ENCODE data around the gene RNF112.

Gene RNF112, protein sequence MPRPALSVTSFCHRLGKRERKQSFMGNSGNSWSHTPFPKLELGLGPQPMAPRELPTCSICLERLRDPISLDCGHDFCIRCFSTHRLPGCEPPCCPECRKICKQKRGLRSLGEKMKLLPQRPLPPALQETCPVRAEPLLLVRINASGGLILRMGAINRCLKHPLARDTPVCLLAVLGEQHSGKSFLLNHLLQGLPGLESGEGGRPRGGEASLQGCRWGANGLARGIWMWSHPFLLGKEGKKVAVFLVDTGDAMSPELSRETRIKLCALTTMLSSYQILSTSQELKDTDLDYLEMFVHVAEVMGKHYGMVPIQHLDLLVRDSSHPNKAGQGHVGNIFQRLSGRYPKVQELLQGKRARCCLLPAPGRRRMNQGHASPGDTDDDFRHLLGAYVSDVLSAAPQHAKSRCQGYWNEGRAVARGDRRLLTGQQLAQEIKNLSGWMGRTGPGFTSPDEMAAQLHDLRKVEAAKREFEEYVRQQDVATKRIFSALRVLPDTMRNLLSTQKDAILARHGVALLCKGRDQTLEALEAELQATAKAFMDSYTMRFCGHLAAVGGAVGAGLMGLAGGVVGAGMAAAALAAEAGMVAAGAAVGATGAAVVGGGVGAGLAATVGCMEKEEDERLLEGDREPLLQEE

DNA sequence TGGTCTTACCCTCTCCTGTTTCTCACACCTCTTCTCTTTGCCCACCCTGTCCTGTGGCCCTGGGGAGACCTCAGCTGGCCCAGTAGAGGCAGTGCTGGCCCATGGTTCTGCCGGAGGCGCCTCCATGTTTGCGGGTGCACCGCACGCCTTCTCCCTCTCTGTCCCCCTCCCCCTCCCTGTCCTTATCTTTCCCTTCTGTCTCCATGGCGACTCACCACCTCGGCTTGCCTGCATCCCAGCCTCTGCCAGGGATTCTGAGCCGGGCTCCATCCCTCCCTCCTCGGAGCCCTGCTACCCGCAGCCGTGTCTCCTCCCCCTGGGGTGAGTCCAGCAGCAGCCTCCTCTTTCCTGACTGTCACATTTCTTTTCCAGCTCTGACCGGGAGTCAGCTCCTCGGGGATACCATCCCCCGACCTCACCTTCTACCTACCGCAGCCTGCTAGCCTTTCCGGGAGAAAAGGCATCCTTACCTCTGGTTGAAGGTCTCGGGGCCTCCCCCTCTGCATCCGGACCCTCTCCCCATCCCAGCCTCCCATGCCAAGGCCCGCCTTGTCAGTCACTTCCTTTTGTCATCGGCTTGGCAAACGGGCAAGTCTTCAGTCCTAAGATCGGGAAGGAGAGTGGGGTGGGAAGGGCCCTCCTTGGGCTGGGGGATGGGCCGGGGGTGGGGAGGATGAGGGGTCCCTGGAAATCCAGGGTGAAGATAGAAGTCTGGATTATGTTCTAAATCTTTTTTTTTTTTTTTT is at the start of gene RNF112:
Gene RNF112 (plus strand): TSS at position 358 of the 746 bp plus-strand sequence. CDS start 177 bp downstream, at position 535.
- no peak for DNase-seq

DNA sequence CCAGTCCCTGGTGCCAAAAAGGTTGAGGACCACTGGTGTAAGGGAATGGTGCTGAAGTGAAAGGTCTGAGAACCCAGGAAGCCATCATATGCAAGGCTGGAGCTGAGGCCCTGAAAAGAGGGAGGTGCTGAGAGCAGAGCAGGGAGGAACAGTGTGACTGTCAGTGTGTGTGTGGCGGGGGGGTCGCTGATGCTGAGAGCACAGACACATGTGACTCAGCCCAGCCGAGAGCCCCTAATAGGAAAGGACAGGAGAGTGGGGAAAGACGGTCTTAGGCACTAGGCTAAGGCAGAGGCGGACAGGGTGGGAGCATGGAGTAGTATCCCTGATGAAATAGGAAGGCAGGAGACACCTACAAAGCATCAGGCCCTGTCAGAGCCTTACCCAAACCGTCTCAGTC is 49.7 kb upstream of the RNF112 start:
- no peak for DNase-seq

DNA sequence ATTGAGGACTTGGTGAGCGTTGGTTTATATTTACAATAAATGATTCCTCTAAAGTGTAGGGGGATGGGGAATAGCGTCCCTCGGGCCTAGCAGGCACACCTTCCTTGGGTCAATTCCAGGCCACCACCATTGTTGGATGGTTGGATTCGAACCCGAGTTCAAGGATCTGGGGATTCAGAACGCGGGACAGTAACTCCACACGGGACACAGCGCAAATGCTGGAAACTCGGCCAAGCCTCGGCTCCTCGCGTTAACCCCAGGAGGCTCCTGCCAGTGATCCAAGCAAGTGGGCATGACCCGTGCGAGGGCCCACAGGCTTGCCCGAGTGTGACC is 49.1 kb upstream of the RNF112 start:
- DNase-seq: no peak

DNA sequence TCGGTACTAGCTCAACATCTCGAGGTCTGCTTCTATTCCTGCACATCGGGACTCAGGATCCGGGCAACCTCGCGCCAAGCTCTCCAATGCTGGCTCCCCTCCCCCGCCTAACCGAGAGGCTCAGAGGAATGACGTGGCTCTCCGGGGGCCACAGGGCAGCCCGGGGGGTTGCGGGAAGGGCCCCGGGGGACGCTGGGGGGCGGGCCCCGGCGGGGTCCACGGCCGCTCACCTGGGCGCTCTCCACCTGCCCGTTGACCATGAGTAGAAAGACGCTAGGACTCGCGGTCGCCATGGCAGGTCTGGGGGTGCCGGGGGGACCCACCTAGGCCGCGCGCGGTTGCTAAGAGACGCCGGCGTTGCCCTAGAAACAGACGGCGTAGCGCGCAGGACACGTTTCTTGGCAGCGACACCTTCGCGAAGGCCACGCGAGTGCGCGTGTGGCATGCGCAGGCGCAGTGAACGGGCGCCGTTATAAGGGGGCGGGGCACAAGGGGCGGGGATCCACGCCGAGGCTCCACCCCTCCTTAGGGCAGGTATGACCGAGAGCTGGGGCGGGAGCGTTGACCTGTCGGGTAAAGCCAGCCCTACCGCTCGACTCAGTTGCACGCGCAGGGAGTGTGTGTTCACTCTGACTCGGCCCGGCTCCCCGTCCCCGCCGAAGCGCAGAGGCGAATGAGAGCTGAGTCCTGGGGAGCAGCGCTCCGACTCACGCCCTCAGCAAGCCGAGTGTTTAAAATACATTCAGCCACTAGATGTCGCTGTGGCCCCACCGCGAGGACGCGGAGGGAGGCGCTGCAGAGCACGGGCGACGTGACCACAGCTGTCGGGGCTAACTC is 48.5 kb upstream of the RNF112 start, which contains the start of gene B9D1:
Gene B9D1 (minus strand): TSS at position 447 of the 837 bp plus-strand sequence. CDS start 154 bp downstream, at position 293.
- DNase-seq: peak; percentile 82

DNA sequence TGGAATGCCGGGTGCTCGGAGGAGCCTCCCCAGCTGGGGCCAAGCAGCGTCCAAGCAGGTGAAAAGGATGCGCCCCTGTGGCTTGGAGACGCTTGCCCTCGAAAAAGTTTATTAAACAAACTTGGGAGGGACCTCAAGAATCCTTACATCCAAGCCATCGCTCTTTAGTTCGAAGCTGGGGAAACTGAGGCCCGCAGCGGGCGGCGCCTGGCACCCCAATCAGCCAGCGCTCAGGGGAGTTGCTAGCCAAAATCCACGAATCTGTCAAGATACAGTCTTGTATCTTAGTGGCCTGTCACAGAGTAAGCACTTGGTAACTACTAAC is 48.0 kb upstream of the RNF112 start:
- DNase-seq: no peak

DNA sequence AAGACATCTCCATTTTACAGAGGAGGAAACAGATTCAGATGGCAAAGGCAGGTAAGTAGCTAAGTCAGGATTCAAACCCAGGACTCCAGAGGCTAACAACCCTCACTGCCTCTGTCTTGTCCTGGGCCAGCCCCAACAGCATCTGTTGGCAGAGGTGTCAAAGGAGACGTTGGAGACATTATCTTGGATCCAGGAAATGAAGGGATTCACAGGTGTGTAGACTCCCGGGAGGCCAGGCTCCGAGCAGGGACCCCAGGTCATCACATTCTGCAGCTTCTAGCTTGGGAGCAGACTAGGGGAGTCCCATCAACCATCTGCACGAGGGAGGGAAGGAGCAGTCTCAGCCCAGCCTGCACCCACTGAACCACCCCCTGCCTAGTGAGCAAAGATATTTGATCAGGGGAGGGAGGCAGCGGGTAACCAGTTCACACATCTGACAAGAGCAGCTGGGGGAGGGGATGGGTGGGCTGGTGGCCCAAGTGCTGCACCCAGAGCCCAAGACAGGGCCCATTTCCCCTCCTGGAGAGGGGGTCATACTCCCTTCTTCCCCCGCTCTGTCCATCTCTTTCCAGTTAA is 47.5 kb upstream of the RNF112 start:
- DNase-seq: no peak

DNA sequence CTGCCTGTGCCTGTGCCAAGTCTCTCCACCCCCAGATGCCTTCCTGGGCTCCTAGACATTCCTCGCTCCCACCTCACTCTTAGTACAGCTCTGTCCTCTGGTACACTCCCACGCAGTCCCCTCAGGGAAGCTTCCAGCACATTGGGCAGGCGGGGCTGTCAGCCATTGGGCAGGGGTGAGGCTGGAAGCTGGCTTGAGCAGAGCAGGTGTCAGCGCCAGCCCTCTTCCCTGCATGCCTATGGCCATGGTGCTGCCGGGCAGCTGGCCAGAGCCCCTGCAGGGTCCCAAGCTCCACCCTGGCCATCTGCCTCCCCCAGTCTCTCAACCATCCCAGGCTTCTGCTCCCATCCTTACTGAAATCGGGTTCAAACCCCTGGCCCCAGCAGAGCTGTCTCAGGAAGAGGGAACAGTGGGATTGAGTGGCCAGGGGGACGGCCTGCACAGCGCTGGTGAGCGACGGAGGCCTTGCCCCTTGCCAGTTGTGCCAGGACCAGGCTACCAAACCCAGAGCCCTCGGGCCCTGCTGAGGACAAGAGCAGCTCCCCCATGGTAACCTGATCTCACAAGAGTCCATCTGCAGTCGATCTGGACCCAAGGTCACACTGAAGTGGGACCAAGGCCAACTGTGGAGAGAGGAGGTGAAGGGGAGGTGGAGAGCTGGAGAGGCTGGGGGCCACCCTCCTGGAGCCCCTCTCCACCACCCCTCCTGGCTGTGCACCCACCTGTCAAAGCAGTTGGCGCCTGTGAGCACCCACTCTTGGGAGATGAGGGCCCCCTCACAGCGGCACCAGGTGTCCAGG is 46.1 kb upstream of the RNF112 start:
- no peak for DNase-seq

DNA sequence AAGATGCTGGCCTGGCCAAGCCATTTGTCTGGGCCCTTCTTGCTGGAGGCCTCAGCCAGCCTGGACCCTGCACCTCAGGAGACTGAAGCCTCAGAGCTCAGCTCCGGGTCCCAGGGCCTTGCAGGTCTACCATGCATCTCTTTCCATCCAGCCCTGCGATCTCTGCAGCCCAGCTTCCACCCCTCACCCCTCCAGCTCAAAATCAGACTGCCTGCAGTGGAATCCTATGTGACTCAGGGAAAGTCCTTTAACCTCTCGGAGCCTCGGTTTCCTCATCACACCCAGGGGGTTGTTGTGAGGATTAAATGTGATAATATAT is 45.6 kb upstream of the RNF112 start:
- DNase-seq: no peak

DNA sequence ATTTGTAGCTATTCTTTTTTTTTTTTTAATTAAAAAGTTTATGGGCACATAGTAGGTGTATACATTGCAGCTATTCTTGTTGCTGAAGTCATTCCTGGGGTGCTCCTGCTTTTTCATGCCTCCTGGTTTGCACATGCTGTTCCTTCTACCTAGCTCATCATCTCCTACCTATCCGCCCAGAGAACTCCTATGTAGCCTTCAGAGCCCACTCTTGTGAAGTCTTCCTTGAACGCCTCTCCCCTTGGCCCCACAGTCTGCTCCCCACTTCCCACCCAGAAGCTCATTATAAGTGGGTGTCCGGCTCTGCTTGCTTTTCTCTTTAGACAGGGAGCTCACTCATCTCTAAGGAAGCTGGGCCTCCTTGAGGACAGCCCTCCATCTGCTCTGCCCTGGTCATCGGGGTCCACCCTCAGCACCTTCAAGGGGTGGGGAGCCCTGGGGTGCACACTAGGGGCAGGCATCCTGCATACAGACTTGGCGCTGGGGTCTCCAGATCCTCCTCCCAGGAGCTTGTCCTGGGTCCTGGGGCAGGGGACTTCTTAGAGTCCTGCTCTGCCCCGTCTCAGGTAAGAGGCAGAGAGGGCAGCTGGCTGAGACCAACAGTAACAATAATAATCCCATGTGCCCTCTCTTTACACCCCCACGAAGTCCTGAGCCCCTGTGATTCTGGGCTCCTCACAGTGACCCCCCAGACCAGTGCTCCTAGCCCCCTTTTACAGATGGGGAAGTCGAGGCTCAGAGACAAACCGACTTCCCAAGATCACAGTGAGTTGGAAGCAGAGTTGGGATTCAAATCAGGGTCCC is 45.0 kb upstream of the RNF112 start:
- no peak for DNase-seq

DNA sequence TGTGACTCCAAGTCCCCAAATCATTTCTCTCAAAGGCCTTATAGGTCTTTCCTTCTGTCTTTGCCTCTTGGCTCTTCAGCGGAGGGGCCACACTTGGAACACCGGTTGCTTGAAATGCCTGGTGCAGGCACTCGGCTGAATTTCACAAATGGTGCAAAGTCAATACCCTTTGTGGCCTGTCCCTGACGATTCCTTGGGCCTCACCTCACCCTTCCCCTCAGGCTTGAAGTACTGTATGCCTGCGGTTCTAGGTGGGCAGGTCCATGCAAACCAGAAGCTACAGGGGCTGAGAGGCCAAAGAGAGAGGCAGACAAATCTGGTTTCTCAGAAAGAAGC is 44.4 kb upstream of the RNF112 start:
- no peak for DNase-seq

DNA sequence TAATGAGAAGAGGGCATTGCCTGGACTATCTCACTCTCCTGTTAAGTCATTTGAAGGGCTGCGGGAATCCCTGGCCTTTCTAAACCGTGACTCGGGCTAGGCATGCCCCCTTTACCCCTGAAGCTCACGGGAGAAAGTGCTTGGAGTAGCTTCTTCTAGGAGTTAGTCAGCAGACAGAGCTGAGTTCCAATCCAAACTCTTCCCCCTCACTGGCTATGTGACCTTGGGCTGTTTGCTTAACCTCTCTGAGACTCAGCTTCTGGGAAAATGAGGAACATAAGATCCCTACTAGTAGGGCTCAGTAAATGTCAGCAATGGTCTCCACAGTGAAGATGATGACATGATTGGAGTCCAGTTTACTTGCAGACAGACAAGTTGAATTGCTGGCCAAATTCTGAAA is 42.8 kb upstream of the RNF112 start:
- peak; percentile 69 for DNase-seq

DNA sequence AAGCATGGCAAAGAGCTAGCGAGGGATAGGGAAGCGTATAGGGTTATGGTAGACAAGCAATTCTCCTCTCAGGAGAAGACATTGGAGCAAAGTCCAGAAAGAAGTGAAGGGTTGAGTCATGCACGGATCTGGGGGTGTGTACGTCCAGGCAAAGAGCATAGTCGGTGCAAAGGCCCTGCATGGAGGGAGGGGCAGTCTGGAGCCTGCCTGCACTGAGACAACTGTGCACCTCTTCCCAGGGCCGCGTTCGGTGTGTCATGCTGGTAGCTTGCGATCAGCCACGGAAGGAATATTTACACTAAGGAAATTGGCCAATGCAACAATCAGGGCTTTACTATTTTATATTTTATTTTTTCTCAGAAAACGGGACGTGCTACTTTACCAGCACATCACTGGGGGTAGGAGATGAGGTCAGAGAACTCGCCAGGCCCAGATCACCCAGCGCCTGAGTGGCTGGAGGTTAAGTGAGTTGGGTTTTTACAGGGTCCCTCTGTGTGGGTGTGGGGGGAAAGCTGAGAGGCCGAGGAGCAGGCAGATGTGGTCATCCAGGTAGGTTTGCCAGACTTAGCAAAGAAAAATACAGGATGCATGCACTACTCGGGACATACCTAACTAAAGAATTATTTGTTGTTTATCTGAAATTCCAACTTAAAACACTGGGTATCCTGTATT is 41.8 kb upstream of the RNF112 start:
- no peak for DNase-seq

DNA sequence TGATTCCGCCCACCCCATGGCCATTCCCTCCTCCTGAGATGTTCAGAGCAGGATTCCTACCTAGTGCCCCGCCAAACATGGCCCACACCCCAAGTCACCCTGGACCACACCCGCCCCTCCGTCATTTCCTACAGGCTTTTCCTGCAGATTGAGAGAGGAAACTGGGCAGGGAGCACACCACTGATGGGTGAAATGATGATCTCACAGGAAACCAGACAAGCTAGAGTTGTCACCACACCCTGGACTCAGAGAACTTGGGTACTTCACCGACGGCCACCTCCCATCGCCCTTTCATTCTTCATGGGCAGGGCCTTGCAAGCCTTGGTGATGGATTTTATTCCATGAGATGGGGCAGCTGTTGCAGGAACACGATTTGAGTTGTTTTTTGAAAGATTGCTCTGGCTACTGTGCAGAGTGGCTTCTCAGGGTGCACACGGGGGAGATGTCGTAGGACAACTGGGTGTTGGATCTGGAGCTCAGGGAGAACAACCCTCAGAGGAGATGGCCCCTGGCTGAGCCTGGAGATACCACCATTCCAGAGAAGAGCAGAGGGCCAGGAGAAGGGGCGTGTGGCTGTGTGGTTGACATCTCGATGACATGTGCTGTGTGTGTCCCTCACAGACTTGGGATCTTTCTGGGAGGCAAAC is 41.1 kb upstream of the RNF112 start:
- peak; percentile 91 for DNase-seq

DNA sequence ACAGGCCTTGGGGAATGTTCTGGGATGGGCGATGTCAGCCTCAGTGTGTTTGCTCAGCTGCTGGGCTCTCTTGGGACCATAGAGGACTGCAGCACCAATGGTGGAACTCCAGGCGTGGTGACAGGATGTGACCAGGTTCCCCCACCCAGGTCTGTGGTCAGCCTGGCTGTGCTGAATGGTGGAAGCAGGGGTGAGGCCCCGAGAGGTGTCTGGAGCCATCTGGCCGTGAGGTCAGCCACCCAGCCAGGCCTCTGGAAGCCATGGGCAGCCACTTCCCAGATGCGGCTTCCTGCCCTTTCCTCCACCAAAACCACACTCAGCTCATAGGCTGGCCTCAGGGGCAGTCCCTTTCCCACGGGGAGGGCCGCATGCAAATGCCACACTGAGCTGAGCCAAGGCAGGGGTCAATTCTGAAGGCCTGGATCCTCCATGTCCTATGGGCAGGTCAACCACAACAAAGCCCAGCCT is 40.5 kb upstream of the RNF112 start:
- DNase-seq: peak; percentile 90

DNA sequence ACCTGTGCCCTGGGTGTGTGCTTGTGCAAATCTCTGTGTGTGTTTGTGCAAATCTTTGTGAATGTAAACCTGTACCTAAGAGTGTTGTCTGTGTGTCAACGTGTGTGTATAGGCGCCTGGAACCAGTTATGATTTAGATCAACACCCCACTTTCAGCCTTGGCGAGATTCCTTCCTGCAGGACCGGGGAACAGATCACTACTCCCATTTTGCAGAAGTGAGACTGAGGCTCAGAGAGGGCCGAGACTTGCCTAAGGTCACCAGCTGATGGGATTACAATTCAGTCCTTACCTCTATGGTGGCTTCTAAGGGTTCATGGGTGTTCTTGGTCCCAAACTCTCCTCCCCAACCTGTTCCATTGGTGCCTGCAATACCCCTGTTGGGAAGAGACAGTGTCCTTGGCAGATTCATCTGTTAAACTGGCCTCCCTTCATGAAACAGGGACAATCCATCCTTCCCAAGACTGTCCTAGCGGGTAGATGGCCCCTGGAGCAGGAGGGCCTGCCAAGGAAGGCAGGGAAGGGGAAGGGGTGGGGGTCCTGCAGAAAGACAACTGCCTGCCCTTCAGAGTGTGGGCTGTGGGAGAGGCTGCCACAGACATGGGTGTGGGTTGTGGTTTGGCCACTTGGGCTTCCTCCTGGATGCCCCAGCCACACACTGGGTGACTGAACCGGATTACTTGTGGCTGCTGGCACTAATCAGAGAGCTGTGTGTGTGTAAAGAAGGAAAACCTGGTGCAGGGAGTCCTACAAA is 39.6 kb upstream of the RNF112 start:
- DNase-seq: peak; percentile 45

DNA sequence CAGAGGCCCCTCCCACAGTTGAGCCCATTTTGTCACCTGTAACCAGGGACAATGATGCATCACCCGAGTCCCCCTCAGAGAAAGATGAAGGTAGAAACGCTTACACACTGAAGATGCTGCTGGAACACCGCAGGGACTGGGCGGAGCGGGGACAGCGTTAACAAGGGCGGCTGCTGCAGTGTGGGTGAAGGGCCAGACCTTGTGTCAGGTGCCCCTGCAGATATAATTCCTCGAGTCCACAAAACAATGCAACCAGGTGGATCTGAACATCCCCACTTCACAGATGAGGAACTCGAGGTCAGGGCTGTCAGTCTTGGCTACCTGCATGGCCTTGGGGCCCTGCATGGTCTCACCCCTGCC is 39.0 kb upstream of the RNF112 start:
- no peak for DNase-seq

DNA sequence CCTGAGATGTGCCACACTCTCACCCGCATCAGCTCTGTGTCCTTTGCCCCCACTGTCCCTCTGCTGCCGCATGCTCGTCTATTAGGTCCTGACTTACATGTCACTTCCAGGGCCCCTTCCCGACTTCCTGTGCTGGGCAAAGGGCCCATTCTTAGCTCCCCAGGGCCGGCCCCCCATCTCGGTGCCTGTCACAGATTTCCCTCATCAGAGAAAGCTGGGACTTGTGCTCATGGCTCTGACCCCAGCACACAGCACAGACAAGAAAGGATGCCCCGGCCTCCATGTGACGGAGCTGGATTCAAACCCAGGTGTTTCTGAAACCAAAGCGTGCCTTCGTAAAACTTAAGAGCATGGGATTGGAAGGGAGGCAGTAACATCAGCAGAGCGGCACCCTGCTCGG is 38.6 kb upstream of the RNF112 start:
- no peak for DNase-seq

DNA sequence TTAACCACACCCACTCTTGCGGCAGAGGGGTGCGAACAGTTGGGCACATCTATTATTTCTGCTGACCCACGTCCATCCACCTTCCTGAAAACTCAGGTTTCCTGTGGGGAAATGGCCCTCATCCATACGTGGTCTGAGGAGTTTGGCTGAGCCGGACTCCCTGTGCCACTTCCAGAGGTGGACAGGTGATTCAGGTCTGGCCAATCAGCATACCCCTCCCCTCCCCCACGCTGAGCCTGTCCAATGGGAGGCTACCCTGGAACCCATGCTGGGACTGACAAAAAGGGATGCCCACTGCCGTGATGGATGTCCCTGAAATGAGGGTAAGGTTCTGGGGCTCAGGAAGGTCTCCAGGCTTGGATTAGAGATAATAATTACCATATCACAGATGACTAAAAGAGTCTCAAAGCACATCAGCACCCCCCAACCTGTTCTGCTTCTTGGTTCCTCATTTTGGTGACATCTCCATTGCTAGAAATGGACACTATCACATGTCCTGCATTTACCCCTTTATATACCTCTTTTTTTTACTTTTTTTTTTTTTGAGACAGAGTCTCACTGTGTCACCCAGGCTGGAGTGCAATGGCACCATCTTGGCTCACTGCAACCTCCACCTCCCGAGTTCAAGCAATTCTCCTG is 38.0 kb upstream of the RNF112 start:
- DNase-seq: peak; percentile 44

DNA sequence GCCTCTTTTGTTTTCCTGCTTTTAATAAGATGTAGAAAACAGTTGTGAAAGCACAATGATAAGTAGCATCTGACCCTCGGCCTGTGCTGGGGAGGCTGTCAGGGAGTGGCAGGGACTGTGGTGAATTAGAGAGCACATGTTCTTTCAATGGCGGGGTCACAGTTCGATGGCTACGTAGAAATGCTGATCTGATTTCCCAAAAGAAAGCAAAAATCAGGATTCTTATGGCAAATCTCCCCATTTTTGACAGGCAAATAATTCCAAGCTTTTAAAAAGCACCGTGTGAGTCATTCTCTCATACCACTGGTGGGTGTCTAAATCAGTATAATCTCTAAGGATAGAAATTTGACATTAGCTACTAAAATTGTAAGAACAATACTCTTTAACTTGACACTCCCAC is 36.9 kb upstream of the RNF112 start:
- DNase-seq: no peak
